Body of pancreas (tissue), 4 donors: ENCODE data around the gene OR5V1. TPM values are rescaled to one million over a fixed set of nuclear protein-coding genes. Genes with fewer than 3 reads are reported as not detected.
"Not testable (repeated sequence)": the region's sequence is repeated elsewhere in the genome, so short reads cannot be mapped to it uniquely, and the experiment has no call there.

Experiments used
- ATAC-seq: fragments of 150-250 bp; one replicate; pipeline ENCODE4 v1.9.1; 2016
- DNase-seq, 4 donors: peaks; one replicate each; pipeline ENCODE4 v3.0.0-alpha.2; 2019
- H3K27ac ChIP-seq, 4 donors: fragments of 200-600 bp; sonication (generic); 1 replicate in 3 of 4; 2 replicates in 1 of 4; pipeline versions ENCODE4 v1.5.1 to v1.6.1; 2016 to 2019; ENCODE audit warnings: mild to moderate bottlenecking in 1 of 4, mixed read lengths in 1 of 4, moderate library complexity in 1 of 4
- H3K27me3 ChIP-seq, 2 donors: fragments of 200-600 bp; sonication (generic); one replicate each; pipeline ENCODE4 v1.6.0; 2016; ENCODE audit warnings: mild to moderate bottlenecking in 1 of 2
- H3K36me3 ChIP-seq, 2 donors: fragments of 200-600 bp; sonication (generic); replicated peaks in 1 of 2; 2 replicates each; pipeline ENCODE4 v1.5.1; 2016; ENCODE audit warnings: low read depth in 2 of 2; ENCODE audit not compliant: insufficient read depth in 1 of 2
- H3K4me1 ChIP-seq: fragments of 200-600 bp; sonication (generic); one replicate; pipeline ENCODE4 v1.6.0; 2016
- H3K4me3 ChIP-seq, 2 donors: fragments of 200-600 bp; sonication (generic); 1 replicate in 1 of 2; 2 replicates in 1 of 2; pipeline ENCODE4 v1.5.1; 2016 to 2019
- H3K9me3 ChIP-seq, 3 donors: fragments of 200-600 bp; sonication (generic); 1 replicate in 2 of 3; 2 replicates in 1 of 3; pipeline ENCODE4 v1.5.1; 2016
- CTCF ChIP-seq, 7 experiments: fragments of 450-650 bp in 4 of 7; fragments of 200-600 bp in 3 of 7; sonication (generic) in 3 of 7; IDR thresholded peaks; one replicate each; pipeline ENCODE4 v1.5.1; 2016 to 2019; ENCODE audit warnings: antibody characterized with exemption in 7 of 7
- POLR2A ChIP-seq, 3 donors: fragments of 450-650 bp; IDR thresholded peaks; one replicate each; pipeline ENCODE4 v1.6.1; 2016; ENCODE audit warnings: antibody characterized with exemption in 3 of 3, mild to moderate bottlenecking in 2 of 3
- WGBS, 2 donors: methylation state at CpG; one replicate each; pipeline ENCODE4 v1.1.5; 2017; 5-methylcytosine and 5-hydroxymethylcytosine counted together
- intact Hi-C: fragments of 100-400 bp; cut with DNase I; formaldehyde crosslinking; loops from one replicate; pipeline ENCODE4 v1.15.1; 2023
- total RNA-seq, 2 donors: library from RNA; depleted of rRNA; stranded (reverse); fragments of >200 nt; gene quantifications; one replicate each; pipeline ENCODE4 v1.1.0, GENCODE V29; 2016

Gene OR5V1
- total RNA-seq, 2 donors from 2014 or later, result not detected

DNA sequence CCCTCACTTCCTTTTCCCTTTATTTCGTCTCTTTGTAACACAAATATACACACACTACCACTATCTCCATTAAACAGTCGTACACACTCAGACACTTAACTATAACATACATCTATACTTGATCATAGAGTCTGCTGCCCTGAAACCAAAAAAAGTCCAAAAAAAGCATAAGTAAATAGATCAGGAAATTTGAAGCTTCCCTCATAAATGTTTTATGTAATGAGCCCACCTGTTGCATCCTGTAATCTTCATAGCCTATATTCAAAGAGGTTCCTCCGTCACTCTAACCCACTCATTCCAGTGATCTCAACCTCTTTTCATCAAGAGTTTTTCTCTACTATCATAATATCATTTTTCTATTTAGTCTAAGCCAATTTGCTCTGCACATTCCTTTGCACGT is 19.9 kb upstream of the OR5V1 start:
- H3K27me3 ChIP-seq, result no peaks in the 10 kb centered on the region
- TF ChIP-seq POLR2A (IDR thresholded peaks at IDR 0.05) (no peak), CTCF (IDR thresholded peaks at IDR 0.05) (no peak)
- H3K9me3 ChIP-seq, result no peaks in the 10 kb centered on the region
- no peak overlapping the region for H3K4me3 ChIP-seq
- whole genome bisulfite sequencing, 2 donors, result 38 to 43% methylated on average over 4 of the region's 4 CpGs
- H3K4me1 ChIP-seq, result no peaks in the 10 kb centered on the region
- H3K36me3 ChIP-seq, result no peaks in the 10 kb centered on the region
- ATAC-seq (no peak), DNase-seq (no peak)
- intact Hi-C loops, result no loop called here
- no peak overlapping the region for H3K27ac ChIP-seq

- H3K9me3 ChIP-seq, result no peaks in the 10 kb centered on the region
These were observed 7.3 kb upstream of the OR5V1 start for GRCh38 chr6:29376003-29376402.

GRCh38 chr6:29375191-29375590 is 6.5 kb upstream of the OR5V1 start, which contains the start of gene OR12D3:
OR12D3 (minus strand) TSS chr6:29375291; CDS start chr6:29375287, 4 bp downstream.
- Histone ChIP-seq H3K36me3 (no peaks in the 10 kb centered on the region), H3K9me3 (no peaks in the 10 kb centered on the region), H3K27me3 (no peaks in the 10 kb centered on the region), H3K27ac (no peak within 1 kb of the TSS), H3K4me3 (no peak within 1 kb of the TSS), H3K4me1 (no peaks in the 10 kb centered on the region)
- TF ChIP-seq POLR2A (IDR thresholded peaks at IDR 0.05), result no peak
- TF ChIP-seq CTCF (IDR thresholded peaks at IDR 0.05), result no peak
- no peak for DNase-seq
- intact Hi-C loops, result no loop called here
- no peak for ATAC-seq
- WGBS, 2 donors, result 89 to 96% methylated on average over 1 of the region's 1 CpG

More at GRCh38 chr6:29376003-29376402, 7.3 kb upstream of the OR5V1 start:
- no peak overlapping the region for H3K4me3 ChIP-seq
- DNase-seq, result no peak
- H3K27ac ChIP-seq, result no peak overlapping the region
- TF ChIP-seq POLR2A (IDR thresholded peaks at IDR 0.05) (no peak), CTCF (IDR thresholded peaks at IDR 0.05) (peak in 4 of 7 experiments; percentile 4 to 43 (median 31))
- H3K36me3 ChIP-seq, result no peaks in the 10 kb centered on the region
- H3K4me1 ChIP-seq, result no peaks in the 10 kb centered on the region
- ATAC-seq, result no peak
- intact Hi-C loops, result no loop called here
- no peaks in the 10 kb centered on the region for H3K27me3 ChIP-seq

DNA sequence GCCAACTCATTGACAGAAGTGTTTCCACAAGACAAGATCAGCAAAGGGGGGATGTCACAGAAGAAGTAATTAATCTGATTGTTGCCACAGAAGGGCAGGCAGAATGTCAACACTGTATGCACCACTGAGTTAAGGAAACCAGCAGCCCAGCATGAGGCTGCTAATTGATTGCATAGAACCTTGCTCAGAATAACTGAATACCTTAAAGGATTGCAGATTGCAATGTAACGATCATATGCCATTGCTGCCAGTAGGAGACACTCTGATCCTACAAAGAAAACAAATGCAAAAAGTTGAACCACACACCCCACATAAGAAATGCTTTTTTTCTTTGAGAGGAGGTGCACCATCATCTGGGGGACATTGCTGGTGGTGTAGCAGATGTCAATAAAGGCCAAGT is 13.1 kb downstream of the OR5V1 start:
- TF ChIP-seq POLR2A (IDR thresholded peaks at IDR 0.05) (no peak), CTCF (IDR thresholded peaks at IDR 0.05) (no peak)
- Histone ChIP-seq H3K4me3 (no peak overlapping the region), H3K9me3 (peaks cover 0 to 10% (median 0%) of the 10 kb centered on the region in 3 donors), H3K36me3 (no peaks in the 10 kb centered on the region), H3K27ac (no peak overlapping the region), H3K27me3 (no peaks in the 10 kb centered on the region), H3K4me1 (no peaks in the 10 kb centered on the region)
- ATAC-seq (no peak), DNase-seq (no peak)
- intact Hi-C loops, result no loop called here
- WGBS, 2 donors, result 9 to 38% methylated on average over 1 of the region's 1 CpG

DNA sequence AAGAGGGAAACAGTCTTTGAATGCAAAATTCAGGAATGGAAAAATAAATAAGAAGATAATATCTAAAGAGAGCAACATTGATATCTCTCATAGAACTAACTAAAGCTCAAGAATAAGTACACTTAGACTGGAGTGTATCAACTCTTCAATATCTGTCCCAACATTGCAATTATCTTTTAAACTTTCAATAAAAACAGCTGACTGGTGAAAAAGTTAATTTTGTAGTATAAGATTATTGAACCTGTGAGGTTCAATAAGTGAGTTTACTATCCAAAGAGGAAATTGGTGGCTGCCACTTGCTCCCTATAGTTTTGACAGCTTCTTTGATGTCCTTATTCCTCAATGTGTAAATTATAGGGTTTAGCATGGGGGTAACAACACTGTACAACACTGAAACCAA is 13.7 kb downstream of the OR5V1 start:
- no peaks in the 10 kb centered on the region for H3K27me3 ChIP-seq
- H3K4me1 ChIP-seq, result no peaks in the 10 kb centered on the region
- no peak overlapping the region for H3K27ac ChIP-seq
- ATAC-seq (no peak), DNase-seq (no peak)
- intact Hi-C loops, result no loop called here
- H3K4me3 ChIP-seq, result no peak overlapping the region
- TF ChIP-seq CTCF (IDR thresholded peaks at IDR 0.05) (no peak), POLR2A (IDR thresholded peaks at IDR 0.05) (no peak)
- H3K9me3 ChIP-seq, result peaks cover 0 to 14% (median 0%) of the 10 kb centered on the region in 3 donors
- no peaks in the 10 kb centered on the region for H3K36me3 ChIP-seq

- H3K27ac ChIP-seq, intact Hi-C loops, H3K36me3 ChIP-seq, H3K4me1 ChIP-seq, H3K4me3 ChIP-seq, H3K27me3 ChIP-seq, ATAC-seq, DNase-seq: not testable (repeated sequence)
- 72 to 90% methylated on average over 3 of the region's 3 CpGs for WGBS, 2 donors
- H3K9me3 ChIP-seq, result peaks cover 0 to 14% (median 0%) of the 10 kb centered on the region in 3 donors
These were observed 19.3 kb downstream of the OR5V1 start for GRCh38 chr6:29349348-29349747.
